Measurements from ENCODE around the gene PROZ.
"Not testable (repeated sequence)": the region's sequence is repeated elsewhere in the genome, so short reads cannot be mapped to it uniquely, and the experiment has no call there.

PROZ gene

DNA sequence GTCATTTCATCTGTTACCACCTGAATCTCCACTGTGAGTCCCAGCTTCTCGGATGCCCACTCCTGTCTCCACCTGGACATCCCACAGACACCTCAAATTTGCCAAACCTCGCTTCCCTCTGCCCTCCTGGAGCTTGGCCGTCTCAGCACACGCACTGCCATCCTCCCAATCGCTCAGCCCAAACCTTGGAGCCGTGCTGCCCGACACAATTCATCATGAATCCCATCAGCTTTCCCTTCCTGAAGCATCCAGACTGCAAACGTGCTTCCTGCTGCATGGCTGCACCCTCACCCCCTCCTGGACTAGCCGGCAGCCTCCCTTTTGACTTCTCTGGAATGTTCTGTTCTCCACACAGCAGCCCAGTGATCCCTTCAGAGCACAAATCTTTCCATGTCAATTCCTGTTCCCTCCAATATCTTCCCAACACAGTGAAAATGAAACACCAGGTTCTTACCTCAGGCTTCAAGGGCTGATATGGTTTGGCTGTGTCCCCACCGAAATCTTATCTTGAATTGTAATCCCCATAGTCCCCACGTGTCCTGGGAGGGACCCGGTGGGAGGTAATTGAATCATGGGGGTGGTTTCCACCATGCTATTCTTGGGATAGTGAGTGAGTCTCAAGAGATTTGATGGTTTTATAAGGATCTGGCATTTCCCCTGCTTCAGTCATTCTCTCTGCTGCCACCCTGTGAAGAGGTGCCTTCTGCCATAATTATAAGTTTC, 1.1 kb upstream of the PROZ start:
- Histone ChIP-seq H3K36me3 (no peaks in the 10 kb centered on the region), H3K27me3 (peaks cover 60% of the 10 kb centered on the region), H3K4me1 (ENCODE audit: control insufficient read depth in 1 of 2, insufficient read depth in 1 of 2, low read depth in 1 of 2, low read length in 1 of 2) (peaks cover 14 to 17% of the 10 kb centered on the region in 2 experiments), H3K27ac (no peak overlapping the region), H3K9me3 (no peaks in the 10 kb centered on the region), H3K4me3 (ENCODE audit: low read depth in 1 of 2, low read length in 1 of 2) (no peak overlapping the region)
- TF ChIP-seq, protein P1, sequence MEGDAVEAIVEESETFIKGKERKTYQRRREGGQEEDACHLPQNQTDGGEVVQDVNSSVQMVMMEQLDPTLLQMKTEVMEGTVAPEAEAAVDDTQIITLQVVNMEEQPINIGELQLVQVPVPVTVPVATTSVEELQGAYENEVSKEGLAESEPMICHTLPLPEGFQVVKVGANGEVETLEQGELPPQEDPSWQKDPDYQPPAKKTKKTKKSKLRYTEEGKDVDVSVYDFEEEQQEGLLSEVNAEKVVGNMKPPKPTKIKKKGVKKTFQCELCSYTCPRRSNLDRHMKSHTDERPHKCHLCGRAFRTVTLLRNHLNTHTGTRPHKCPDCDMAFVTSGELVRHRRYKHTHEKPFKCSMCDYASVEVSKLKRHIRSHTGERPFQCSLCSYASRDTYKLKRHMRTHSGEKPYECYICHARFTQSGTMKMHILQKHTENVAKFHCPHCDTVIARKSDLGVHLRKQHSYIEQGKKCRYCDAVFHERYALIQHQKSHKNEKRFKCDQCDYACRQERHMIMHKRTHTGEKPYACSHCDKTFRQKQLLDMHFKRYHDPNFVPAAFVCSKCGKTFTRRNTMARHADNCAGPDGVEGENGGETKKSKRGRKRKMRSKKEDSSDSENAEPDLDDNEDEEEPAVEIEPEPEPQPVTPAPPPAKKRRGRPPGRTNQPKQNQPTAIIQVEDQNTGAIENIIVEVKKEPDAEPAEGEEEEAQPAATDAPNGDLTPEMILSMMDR (IDR thresholded peaks at IDR 0.05) = no peak

DNA sequence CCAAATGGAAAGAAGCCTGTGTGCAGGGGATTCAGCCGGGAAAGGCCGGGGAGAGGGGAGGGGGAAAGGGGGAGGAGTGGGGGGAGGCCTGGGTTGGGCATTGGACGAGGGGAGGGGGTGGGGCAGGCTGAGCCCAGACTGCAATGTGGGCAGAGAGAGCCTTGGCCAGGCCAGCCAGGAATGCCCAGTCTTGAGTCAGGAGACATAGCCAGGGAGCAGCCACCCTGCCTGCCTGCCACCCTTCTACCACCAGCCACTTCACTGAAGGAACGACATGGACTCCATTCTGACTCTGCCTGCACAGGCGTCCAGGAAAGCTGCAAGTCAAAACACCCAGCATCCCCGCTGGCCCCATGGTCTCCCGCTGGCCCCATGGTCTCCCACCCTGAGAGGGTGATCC, 498 bp downstream of the PROZ start:
- TF ChIP-seq, protein P1 (IDR thresholded peaks at IDR 0.05) = no peak
- H3K4me3 ChIP-seq (ENCODE audit: low read depth in 1 of 2, low read length in 1 of 2) = no peak overlapping the region

DNA sequence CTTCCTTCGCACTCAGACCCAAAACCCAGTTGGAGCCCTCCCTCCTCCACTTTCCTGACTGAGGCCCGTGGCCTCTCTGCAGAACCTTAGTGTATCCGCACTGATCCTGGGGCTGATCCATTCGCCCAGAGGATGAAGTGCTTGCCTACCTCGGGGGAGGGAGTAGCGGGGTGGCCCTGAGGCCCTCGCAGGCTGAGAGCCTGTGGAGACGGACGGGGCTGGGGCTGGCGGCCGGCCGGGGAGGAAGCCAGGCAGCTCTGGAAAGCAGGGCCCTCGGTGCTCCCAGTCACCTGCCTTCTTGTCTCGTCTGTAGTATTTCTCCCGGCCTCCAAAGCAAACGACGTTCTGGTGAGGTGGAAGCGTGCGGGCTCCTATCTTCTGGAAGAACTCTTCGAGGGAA, 1.3 kb downstream of the PROZ start:
- Histone ChIP-seq H3K4me3 (ENCODE audit: low read depth in 1 of 2, low read length in 1 of 2) (no peak overlapping the region), H3K36me3 (no peaks in the 10 kb centered on the region), H3K4me1 (ENCODE audit: control insufficient read depth in 1 of 2, insufficient read depth in 1 of 2, low read depth in 1 of 2, low read length in 1 of 2) (no peaks in the 10 kb centered on the region), H3K27me3 (peaks cover 69% of the 10 kb centered on the region), H3K27ac (no peak overlapping the region), H3K9me3 (no peaks in the 10 kb centered on the region)
- TF ChIP-seq, protein P1 (IDR thresholded peaks at IDR 0.05) = no peak

More for the DNA sequence above, 498 bp downstream of the PROZ start:
- Histone ChIP-seq H3K27me3 (peaks cover 62% of the 10 kb centered on the region), H3K9me3 (no peaks in the 10 kb centered on the region), H3K4me1 (ENCODE audit: control insufficient read depth in 1 of 2, insufficient read depth in 1 of 2, low read depth in 1 of 2, low read length in 1 of 2) (peaks cover 0 to 4% of the 10 kb centered on the region in 2 experiments), H3K36me3 (no peaks in the 10 kb centered on the region), H3K27ac (no peak overlapping the region)

DNA sequence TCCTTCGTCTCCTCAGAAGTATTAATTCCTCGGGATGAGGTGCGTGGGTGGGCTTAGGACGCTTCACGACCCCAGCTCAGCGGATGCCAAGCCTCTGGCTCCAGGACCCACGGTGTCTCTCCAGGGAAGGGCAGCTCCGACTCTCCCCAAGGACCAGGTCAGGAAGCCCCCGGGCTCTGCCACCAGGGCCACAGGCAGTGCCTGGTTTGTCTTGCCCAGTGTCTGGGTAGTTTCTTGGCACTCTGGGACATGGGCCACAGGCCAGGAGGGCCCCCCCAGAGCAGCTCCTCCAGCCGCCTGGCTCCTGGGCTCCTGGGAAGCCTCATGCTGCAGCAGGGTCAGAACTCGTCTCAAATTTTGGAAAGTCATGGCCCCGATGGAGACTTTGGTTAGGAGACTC, 2.5 kb downstream of the PROZ start:
- TF ChIP-seq, protein P1 (IDR thresholded peaks at IDR 0.05) = no peak
- no peaks in the 10 kb centered on the region for H3K36me3 ChIP-seq
- no peak overlapping the region for H3K4me3 ChIP-seq (ENCODE audit: low read depth in 1 of 2, low read length in 1 of 2)
- no peaks in the 10 kb centered on the region for H3K9me3 ChIP-seq
- H3K4me1 ChIP-seq (ENCODE audit: control insufficient read depth in 1 of 2, insufficient read depth in 1 of 2, low read depth in 1 of 2, low read length in 1 of 2) = no peaks in the 10 kb centered on the region
- no peak overlapping the region for H3K27ac ChIP-seq
- peaks cover 76% of the 10 kb centered on the region for H3K27me3 ChIP-seq

DNA sequence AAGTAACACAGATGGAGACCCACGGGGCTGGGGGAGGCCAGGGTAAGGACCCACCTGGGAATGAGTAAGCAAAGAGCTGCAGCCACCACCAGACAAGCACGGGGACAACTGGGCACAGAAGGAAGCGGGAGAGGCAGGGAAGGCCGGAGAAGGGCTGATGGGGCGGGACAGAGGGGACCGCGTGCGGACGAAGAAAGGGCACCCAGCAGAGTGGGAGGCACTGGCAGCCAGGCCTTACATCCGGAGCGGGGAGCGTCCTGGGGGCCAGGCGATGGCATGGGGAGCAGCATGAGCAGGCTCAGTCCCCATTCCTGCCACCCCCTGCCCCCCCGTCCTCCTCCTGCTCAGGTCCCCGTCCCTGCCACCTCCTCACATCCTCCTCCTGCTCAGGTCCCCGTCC, 3.0 kb downstream of the PROZ start:
- H3K27me3 ChIP-seq = peaks cover 80% of the 10 kb centered on the region
- H3K36me3 ChIP-seq = no peaks in the 10 kb centered on the region
- TF ChIP-seq, protein P1 (IDR thresholded peaks at IDR 0.05) = no peak
- no peaks in the 10 kb centered on the region for H3K4me1 ChIP-seq (ENCODE audit: control insufficient read depth in 1 of 2, insufficient read depth in 1 of 2, low read depth in 1 of 2, low read length in 1 of 2)
- no peaks in the 10 kb centered on the region for H3K9me3 ChIP-seq
- no peak overlapping the region for H3K27ac ChIP-seq
- H3K4me3 ChIP-seq (ENCODE audit: low read depth in 1 of 2, low read length in 1 of 2) = no peak overlapping the region

DNA sequence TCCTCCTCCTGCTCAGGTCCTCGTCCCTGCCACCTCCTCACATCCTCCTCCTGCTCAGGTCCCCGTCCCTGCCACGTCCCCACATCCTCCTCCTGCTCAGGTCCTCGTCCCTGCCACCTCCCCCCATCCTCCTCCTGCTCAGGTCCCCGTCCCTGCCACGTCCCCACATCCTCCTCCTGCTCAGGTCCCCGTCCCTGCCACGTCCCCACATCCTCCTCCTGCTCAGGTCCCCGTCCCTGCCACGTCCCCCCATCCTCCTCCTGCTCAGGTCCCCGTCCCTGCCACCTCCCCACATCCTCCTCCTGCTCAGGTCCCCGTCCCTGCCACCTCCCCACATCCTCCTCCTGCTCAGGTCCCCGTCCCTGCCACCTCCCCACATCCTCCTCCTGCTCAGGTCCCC, 3.5 kb downstream of the PROZ start:
- peaks cover 85% of the 10 kb centered on the region for H3K27me3 ChIP-seq
- H3K4me3 ChIP-seq (ENCODE audit: low read depth in 1 of 2, low read length in 1 of 2); H3K9me3 ChIP-seq; H3K36me3 ChIP-seq; H3K4me1 ChIP-seq (ENCODE audit: control insufficient read depth in 1 of 2, insufficient read depth in 1 of 2, low read depth in 1 of 2, low read length in 1 of 2); H3K27ac ChIP-seq: not testable (repeated sequence)

Data from neutrophil (primary cell).